ENCODE measurements around the gene EGLN2. TPM values are rescaled to one million over a fixed set of nuclear protein-coding genes. Genes with fewer than 3 reads are reported as not detected.
"Not testable (repeated sequence)": the region's sequence is repeated elsewhere in the genome, so short reads cannot be mapped to it uniquely, and the experiment has no call there.

The EGLN2 gene
- total and polyA plus RNA-seq, 9 of the 15 experiments (the other 6 are each of a cell fraction or from before 2014, with no cell fraction given) = 9.6 to 114 (median 71.0) TPM

GRCh38 chr19:40832431-40832790 is 33.4 kb downstream of the EGLN2 start:
- DNase-seq (ENCODE audit: extremely low read depth in 1 of 4, low spot score in 3 of 4); H3K9me3 ChIP-seq (replicated peaks; ENCODE audit: control insufficient read depth, insufficient read depth, low read depth, low read length); H3K27me3 ChIP-seq (ENCODE audit: control insufficient read depth in 2 of 2, insufficient read depth in 2 of 2, low read length in 2 of 2); FAIRE-seq; CTCF ChIA-PET (ENCODE audit: low intra/inter-chr PET ratio); intact Hi-C loops (cut with micrococcal nuclease); H3K36me3 ChIP-seq (ENCODE audit: control insufficient read depth, insufficient read depth, low read length); BruUV-seq (replicated peaks); ATAC-seq; H3K9me1 ChIP-seq (ENCODE audit: control insufficient read depth, insufficient read depth, low read length); H3K4me3 ChIP-seq; H3K79me2 ChIP-seq (ENCODE audit: control insufficient read depth, insufficient read depth, low read length); in situ Hi-C loops (cut with MboI); H4K20me1 ChIP-seq (replicated peaks; ENCODE audit: control insufficient read depth, insufficient read depth, low read length): not testable (repeated sequence)
- peak overlapping the region; percentile 28; the same call in 1 of the 2 replicates for H2AFZ ChIP-seq (ENCODE audit: low read depth, low read length)
- TF ChIP-seq ADNP (tag; IDR thresholded peaks at IDR 0.05) = 0 out of 2 replicates have a peak, but pooled peaks have one; percentile 44
- peak overlapping the region; percentile 30; the same call in 1 of the 2 replicates for H3K4me2 ChIP-seq (ENCODE audit: insufficient read depth, low read length)
- peaks cover 20 to 21% of the 10 kb centered on the region in 2 experiments for H3K4me1 ChIP-seq (replicated peaks in 1 of 2; ENCODE audit: control insufficient read depth in 2 of 2, insufficient read depth in 2 of 2, low read length in 2 of 2)
- peak overlapping the region; percentile 90 for H3K27ac ChIP-seq (ENCODE audit: extremely low read depth, low read depth, low read length)
- POLR2A ChIA-PET = interaction anchor here (1.1 kb wide), 2 partner anchors 8 to 10 kb away, joined by 3 to 6 read pairs; no protein-coding TSS in a partner anchor
- 60% methylated on average over 4 of the region's 4 CpGs for WGBS (ENCODE audit: insufficient coverage, low coverage, missing lambda C conversion rate)
- H3K9ac ChIP-seq (ENCODE audit: insufficient read depth in 1 of 2, low read depth in 2 of 2, low read length in 2 of 2) = peak overlapping the region in 1 of 2 experiments; percentile 71; a peak in 1 of 4 replicates

- H4K20me1 ChIP-seq (replicated peaks; ENCODE audit: control insufficient read depth, insufficient read depth, low read length); H3K9me1 ChIP-seq (ENCODE audit: control insufficient read depth, insufficient read depth, low read length); H3K79me2 ChIP-seq (ENCODE audit: control insufficient read depth, insufficient read depth, low read length); intact Hi-C loops (cut with micrococcal nuclease); H3K4me3 ChIP-seq; CTCF ChIA-PET (ENCODE audit: low intra/inter-chr PET ratio); in situ Hi-C loops (cut with MboI); H3K27me3 ChIP-seq (ENCODE audit: control insufficient read depth in 2 of 2, insufficient read depth in 2 of 2, low read length in 2 of 2); H3K9me3 ChIP-seq (replicated peaks; ENCODE audit: control insufficient read depth, insufficient read depth, low read depth, low read length); H3K36me3 ChIP-seq (ENCODE audit: control insufficient read depth, insufficient read depth, low read length); TF ChIP-seq NR2C2 (CRISPR knock-in tag; IDR thresholded peaks at IDR 0.05): not testable (repeated sequence)
- BruUV-seq (replicated peaks) = TSS peak; percentile 83
- Histone ChIP-seq H3K4me2 (ENCODE audit: insufficient read depth, low read length) (peak overlapping the region; percentile 49), H3K27ac (ENCODE audit: extremely low read depth, low read depth, low read length) (peak overlapping the region; percentile 92), H3K9ac (ENCODE audit: insufficient read depth in 1 of 2, low read depth in 2 of 2, low read length in 2 of 2) (peak overlapping the region in 1 of 2 experiments; percentile 71; a peak in 2 of 4 replicates), H3K4me1 (replicated peaks in 1 of 2; ENCODE audit: control insufficient read depth in 2 of 2, insufficient read depth in 2 of 2, low read length in 2 of 2) (peaks cover 20 to 21% of the 10 kb centered on the region in 2 experiments), H2AFZ (ENCODE audit: low read depth, low read length) (peak overlapping the region; percentile 65; the same call in 1 of the 2 replicates)
- DNase-seq (ENCODE audit: extremely low read depth in 1 of 4, low spot score in 3 of 4) (peak in 2 of 4 experiments; percentile 45 to 60), FAIRE-seq (peak; percentile 100), ATAC-seq (peak; percentile 78)
- WGBS (ENCODE audit: insufficient coverage, low coverage, missing lambda C conversion rate) = 2% methylated on average over 7 of the region's 7 CpGs
- POLR2A ChIA-PET = interaction anchor here (0.7 to 1.1 kb wide), 4 partner anchors 10 to 60 kb away, joined by 3 to 6 read pairs (median 3); partner anchors contain the start of gene RAB4B
- peak; percentile 79 for TF ChIP-seq TAL1 (IDR thresholded peaks at IDR 0.05)
- TF ChIP-seq CEBPG (CRISPR knock-in tag; IDR thresholded peaks at IDR 0.05) = peak; percentile 42; the same call in 1 of the 2 replicates
- TF ChIP-seq CEBPG (tag; conservative IDR thresholded peaks at IDR 0.05 in 1 of 2, IDR thresholded peaks at IDR 0.05 in 1 of 2) = peak; percentile 25 to 70; a peak in 2 of 4 replicates
- peak; percentile 63; the same call in 1 of the 2 replicates for TF ChIP-seq ESRRA (IDR thresholded peaks at IDR 0.05; ENCODE audit: borderline replicate concordance, low read depth)
- peak; percentile 71 for TF ChIP-seq MEIS2 (IDR thresholded peaks at IDR 0.05; ENCODE audit: partially characterized antibody)
- peak; percentile 33; the same call in 1 of the 2 replicates for TF ChIP-seq NFIC (IDR thresholded peaks at IDR 0.05)
- peak; percentile 57; the same call in 1 of the 2 replicates for TF ChIP-seq HMBOX1 (IDR thresholded peaks at IDR 0.05)
- peak; percentile 89 for TF ChIP-seq SOX6 (IDR thresholded peaks at IDR 0.05)
- TF ChIP-seq JUND (IDR thresholded peaks at IDR 0.05; ENCODE audit: borderline replicate concordance, low read depth, low read length) = peak; percentile 30; the same call in 1 of the 2 replicates
- TF ChIP-seq JUND (tag; IDR thresholded peaks at IDR 0.05; ENCODE audit: borderline replicate concordance, low read depth, low read length) = peak; percentile 24; the same call in 1 of the 3 replicates
- TF ChIP-seq CXXC5 (CRISPR knock-in tag; IDR thresholded peaks at IDR 0.05) = peak; percentile 69
- peak; percentile 32; the same call in 1 of the 2 replicates for TF ChIP-seq NR2C2 (tag; IDR thresholded peaks at IDR 0.05)
These were observed 34.9 kb downstream of the EGLN2 start for GRCh38 chr19:40833728-40834533.

All from K562 (cell line).